CD4-positive, alpha-beta T cell (primary cell): ENCODE measurements around the gene ZNF614. TPM values are rescaled to one million over a fixed set of nuclear protein-coding genes. Genes with fewer than 3 reads are reported as not detected.

Source experiments
- ATAC-seq: fragments of 200-7000 bp; cut with Tn5 transposase; one replicate; pipeline ENCODE4 v1.10.0; 2022; ENCODE audit warnings: mild to moderate bottlenecking; ENCODE audit not compliant: poor library complexity
- CTCF ChIA-PET: fragments of 350-600 bp; sonication (Branson Sonifier 250); formaldehyde crosslinking; loops from one replicate; lab custom pipeline; 2021; ENCODE audit warnings: antibody characterized with exemption, inconsistent platforms; lab: Charles Lee
- POLR2A ChIA-PET: fragments of 350-600 bp; sonication (Branson Sonifier 250); formaldehyde crosslinking; loops from one replicate; lab custom pipeline; 2021; ENCODE audit warnings: antibody characterized with exemption, inconsistent platforms; lab: Charles Lee
- DNase-seq, 14 experiments: peaks; one replicate each; pipeline ENCODE4 v3.0.0-alpha.2; 2013 to 2020; ENCODE audit warnings: mixed read lengths in 2 of 14
- H3K27ac ChIP-seq, 2 donors: one replicate each; pipeline versions ENCODE4 v1.5.1 to v1.7.0; 2013; ENCODE audit warnings: low read length in 2 of 2, low read depth in 1 of 2, mild to moderate bottlenecking in 1 of 2
- H3K27me3 ChIP-seq, 2 experiments: 1 replicate in 1 of 2; 2 replicates in 1 of 2; pipeline versions ENCODE4 v1.6.1 to v1.7.0; 2013; ENCODE audit warnings: low read length in 2 of 2, control low read depth in 1 of 2, mild to moderate bottlenecking in 1 of 2, moderate library complexity in 1 of 2; ENCODE audit not compliant: insufficient read depth in 2 of 2, control insufficient read depth in 1 of 2
- H3K36me3 ChIP-seq: one replicate; pipeline ENCODE4 v1.6.1; 2013; ENCODE audit warnings: low read length, control low read depth; ENCODE audit not compliant: insufficient read depth
- H3K4me1 ChIP-seq: one replicate; pipeline ENCODE4 v1.6.1; 2013; ENCODE audit warnings: low read length, control low read depth; ENCODE audit not compliant: insufficient read depth
- H3K4me3 ChIP-seq: one replicate; pipeline ENCODE4 v1.5.1; 2013; ENCODE audit warnings: mild to moderate bottlenecking, low read length, moderate library complexity
- H3K9me3 ChIP-seq, 2 experiments: 1 replicate in 1 of 2; 2 replicates in 1 of 2; pipeline versions ENCODE4 v1.6.1 to v1.7.0; 2013; ENCODE audit warnings: low read length in 2 of 2, mild to moderate bottlenecking in 2 of 2, control low read depth in 1 of 2, moderate library complexity in 1 of 2; ENCODE audit not compliant: control insufficient read depth in 1 of 2, insufficient read depth in 1 of 2
- H3K27ac Mint-ChIP-seq: one replicate; pipeline ENCODE4 v1.8.0; 2020; ENCODE audit warnings: mixed read lengths
- H3K27me3 Mint-ChIP-seq: one replicate; pipeline ENCODE4 v1.8.0; 2021; ENCODE audit warnings: mixed read lengths
- H3K36me3 Mint-ChIP-seq: one replicate; pipeline ENCODE4 v1.8.0; 2021; ENCODE audit warnings: low read depth, mixed read lengths
- H3K4me1 Mint-ChIP-seq: one replicate; pipeline ENCODE4 v1.8.0; 2021; ENCODE audit warnings: low read depth, mixed read lengths
- H3K4me3 Mint-ChIP-seq: one replicate; pipeline ENCODE4 v1.8.0; 2020; ENCODE audit warnings: mild to moderate bottlenecking, mixed read lengths
- H3K9me3 Mint-ChIP-seq: one replicate; pipeline ENCODE4 v1.8.0; 2020; ENCODE audit warnings: mixed read lengths
- CTCF ChIP-seq: fragments of 200-600 bp; IDR thresholded peaks from one replicate; pipeline ENCODE4 v1.8.0; 2022; ENCODE audit warnings: antibody characterized with exemption, mild to moderate bottlenecking
- intact Hi-C, 2 experiments: fragments of 100-400 bp; cut with DNase I in 1 of 2; cut with micrococcal nuclease in 1 of 2; formaldehyde crosslinking; loops; one replicate each; pipeline versions ENCODE4 v1.15.1 to v1.9.0; 2023 to 2025; cut with DNase I, micrococcal nuclease
- total RNA-seq, 174 experiments: library from RNA in 2 of 174; stranded (reverse) in 2 of 174; gene quantifications; one replicate each; pipeline ENCODE4 v1.2.3 and lab custom pipeline; 2021 to 2026

The ZNF614 gene
- total RNA-seq, 2 experiments from 2014 or later, result 9.7 to 10.5 TPM

- H3K4me1 ChIP-seq, result peaks cover 5% of the 10 kb centered on the region
- DNase-seq, result peak; percentile 74 to 91 (median 80)
- peaks cover 26% of the 10 kb centered on the region for H3K36me3 ChIP-seq
- no peaks in the 10 kb centered on the region for H3K27me3 ChIP-seq
- peak within 1 kb of the TSS; percentile 79 for H3K4me3 ChIP-seq
- Mint-ChIP-seq H3K9me3 (peaks cover 22% of the 10 kb centered on the region), H3K36me3 (peaks cover 91% of the 10 kb centered on the region), H3K27me3 (no peaks in the 10 kb centered on the region), H3K27ac (peak within 1 kb of the TSS; percentile 97), H3K4me1 (peaks cover 37% of the 10 kb centered on the region), H3K4me3 (peak within 1 kb of the TSS; percentile 98)
- H3K27ac ChIP-seq, result peak within 1 kb of the TSS; percentile 89 to 95
- peak; percentile 85 for ATAC-seq
- ChIA-PET POLR2A (interaction anchor here (0.6 to 2.5 kb wide), 22 partner anchors 13 to 1472 kb away, joined by 3 to 37 read pairs (median 4); partner anchors contain the start of genes PPP2R1A, ZNF347, ZNF614 and ZNF615), CTCF (no interaction called here)
- H3K9me3 ChIP-seq, result peaks cover 17 to 25% of the 10 kb centered on the region in 2 experiments
- no peak for TF ChIP-seq CTCF
- intact Hi-C loops, result loop anchor here (1.0 to 10.0 kb wide), 8 partner anchors 21 to 143 kb away; partner anchors contain the start of genes ZNF350 (in 2 of the 2), ZNF614 (in 2 of the 2), ZNF615 (in 2 of the 2) and PPP2R1A (in 1 of the 2)
Observed at GRCh38 chr19:52048555-52049501, 20.6 kb upstream of the ZNF614 start, which contains the start of gene ZNF432. Gene ZNF432 (minus strand): TSS chr19:52048838. CDS start chr19:52046868, 1,970 bp downstream.

GRCh38 chr19:52039169-52039568 is 11.0 kb upstream of the ZNF614 start:
- H3K27ac Mint-ChIP-seq, result no peak overlapping the region
- peaks cover 40 to 85% of the 10 kb centered on the region in 2 experiments for H3K9me3 ChIP-seq
- no peak for ATAC-seq

More at GRCh38 chr19:52039169-52039568, 11.0 kb upstream of the ZNF614 start:
- H3K9me3 Mint-ChIP-seq, result peaks cover 26% of the 10 kb centered on the region
- no peaks in the 10 kb centered on the region for H3K27me3 ChIP-seq
- H3K27me3 Mint-ChIP-seq, result no peaks in the 10 kb centered on the region
- no peaks in the 10 kb centered on the region for H3K4me1 ChIP-seq
- no peak overlapping the region for H3K4me3 ChIP-seq
- H3K4me3 Mint-ChIP-seq, result no peak overlapping the region
- TF ChIP-seq CTCF, result no peak
- ChIA-PET POLR2A (no interaction called here), CTCF (no interaction called here)
- peaks cover 99% of the 10 kb centered on the region for H3K36me3 Mint-ChIP-seq
- DNase-seq, result no peak
- intact Hi-C loops, result no loop called here
- H3K36me3 ChIP-seq, result peaks cover 85% of the 10 kb centered on the region
- no peak overlapping the region for H3K27ac ChIP-seq
- no peaks in the 10 kb centered on the region for H3K4me1 Mint-ChIP-seq
